Adrenal gland (tissue), 5 donors: ENCODE measurements around the gene APOL6.

ENCODE experiments used
- POLR2A ChIP-seq, 2 donors: fragments of 450-650 bp; IDR thresholded peaks; one replicate each; pipeline ENCODE4 v1.6.1; 2017; ENCODE audit warnings: antibody characterized with exemption in 2 of 2, mild to moderate bottlenecking in 2 of 2, moderate library complexity in 1 of 2
- TF ChIP-seq, protein P1 (sequence below), 6 experiments: fragments of 450-650 bp in 4 of 6; fragments of 200-600 bp in 2 of 6; sonication (generic) in 1 of 6; IDR thresholded peaks; 1 replicate in 5 of 6; 2 replicates in 1 of 6; pipeline versions ENCODE4 v1.5.1 to v1.8.0; 2016 to 2021; ENCODE audit warnings: antibody characterized with exemption in 6 of 6, mild to moderate bottlenecking in 2 of 6, moderate library complexity in 1 of 6
- donor health status: DM: no; HTN: no; CAD: no.

- TF ChIP-seq, protein P1, sequence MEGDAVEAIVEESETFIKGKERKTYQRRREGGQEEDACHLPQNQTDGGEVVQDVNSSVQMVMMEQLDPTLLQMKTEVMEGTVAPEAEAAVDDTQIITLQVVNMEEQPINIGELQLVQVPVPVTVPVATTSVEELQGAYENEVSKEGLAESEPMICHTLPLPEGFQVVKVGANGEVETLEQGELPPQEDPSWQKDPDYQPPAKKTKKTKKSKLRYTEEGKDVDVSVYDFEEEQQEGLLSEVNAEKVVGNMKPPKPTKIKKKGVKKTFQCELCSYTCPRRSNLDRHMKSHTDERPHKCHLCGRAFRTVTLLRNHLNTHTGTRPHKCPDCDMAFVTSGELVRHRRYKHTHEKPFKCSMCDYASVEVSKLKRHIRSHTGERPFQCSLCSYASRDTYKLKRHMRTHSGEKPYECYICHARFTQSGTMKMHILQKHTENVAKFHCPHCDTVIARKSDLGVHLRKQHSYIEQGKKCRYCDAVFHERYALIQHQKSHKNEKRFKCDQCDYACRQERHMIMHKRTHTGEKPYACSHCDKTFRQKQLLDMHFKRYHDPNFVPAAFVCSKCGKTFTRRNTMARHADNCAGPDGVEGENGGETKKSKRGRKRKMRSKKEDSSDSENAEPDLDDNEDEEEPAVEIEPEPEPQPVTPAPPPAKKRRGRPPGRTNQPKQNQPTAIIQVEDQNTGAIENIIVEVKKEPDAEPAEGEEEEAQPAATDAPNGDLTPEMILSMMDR (IDR thresholded peaks at IDR 0.05) = no peak
- no peak for TF ChIP-seq POLR2A (IDR thresholded peaks at IDR 0.05)
Measured at GRCh38 chr22:35620624-35621251, 27.5 kb upstream of the APOL6 start.
